ENCODE measurements around the gene TMC1. TPM values are rescaled to one million over a fixed set of nuclear protein-coding genes. Genes with fewer than 3 reads are reported as not detected.
A peak's percentile ranks its signal among the peaks of the same experiment; 100 is the strongest.
"Not testable (repeated sequence)": the region's sequence is repeated elsewhere in the genome, so short reads cannot be mapped to it uniquely, and the experiment has no call there.

TMC1 gene
- total RNA-seq, 1 experiment from 2014 or later, result not detected

GRCh38 chr9:72856972-72857623 lies 335.7 kb downstream of the TMC1 start:
- DNase-seq (ENCODE audit: unreplicated experiment), result peak; percentile 64
- peak; percentile 41 for TF ChIP-seq CTCF (IDR thresholded peaks at IDR 0.05; ENCODE audit: unreplicated experiment)
- intact Hi-C loops (cut with micrococcal nuclease), result loop anchor here (5.0 kb wide), 3 partner anchors 165 to 325 kb away; no protein-coding TSS in a partner anchor
- no peaks in the 10 kb centered on the region for H3K36me3 Mint-ChIP-seq (ENCODE audit: insufficient read depth, unreplicated experiment)
- H3K27ac Mint-ChIP-seq (ENCODE audit: low read depth, unreplicated experiment), result no peak overlapping the region
- H3K9me3 Mint-ChIP-seq (ENCODE audit: unreplicated experiment), result no peaks in the 10 kb centered on the region
- POLR2A ChIA-PET, result interaction anchor here (0.6 to 1.0 kb wide), 2 partner anchors 166 to 828 kb away, joined by 3 read pairs; no protein-coding TSS in a partner anchor
- no peak overlapping the region for H3K4me3 Mint-ChIP-seq (ENCODE audit: unreplicated experiment)
- CTCF ChIA-PET, result interaction anchor here (0.6 to 3.3 kb wide), 60 partner anchors 10 to 1431 kb away, joined by 3 to 58 read pairs (median 4); no protein-coding TSS in a partner anchor
- BruUV-seq (replicated peaks), result no TSS peak
- no peaks in the 10 kb centered on the region for H3K4me1 Mint-ChIP-seq (ENCODE audit: insufficient read depth, unreplicated experiment)
- H3K27me3 Mint-ChIP-seq (ENCODE audit: insufficient read depth, unreplicated experiment), result peaks cover 9% of the 10 kb centered on the region

GRCh38 chr9:72857624-72857996 lies 336.2 kb downstream of the TMC1 start:
- no peak for TF ChIP-seq CTCF (IDR thresholded peaks at IDR 0.05; ENCODE audit: unreplicated experiment)
- ChIA-PET POLR2A (interaction anchor here (0.6 to 1.0 kb wide), 3 partner anchors 166 to 828 kb away, joined by 3 read pairs; no protein-coding TSS in a partner anchor), CTCF (interaction anchor here (0.6 to 3.3 kb wide), 55 partner anchors 10 to 1802 kb away, joined by 3 to 58 read pairs (median 4); no protein-coding TSS in a partner anchor)
- no peaks in the 10 kb centered on the region for H3K9me3 Mint-ChIP-seq (ENCODE audit: unreplicated experiment)
- no peaks in the 10 kb centered on the region for H3K4me1 Mint-ChIP-seq (ENCODE audit: insufficient read depth, unreplicated experiment)
- no peak overlapping the region for H3K27ac Mint-ChIP-seq (ENCODE audit: low read depth, unreplicated experiment)
- H3K36me3 Mint-ChIP-seq (ENCODE audit: insufficient read depth, unreplicated experiment), result no peaks in the 10 kb centered on the region
- DNase-seq (ENCODE audit: unreplicated experiment), result no peak
- no TSS peak for BruUV-seq (replicated peaks)
- peaks cover 14% of the 10 kb centered on the region for H3K27me3 Mint-ChIP-seq (ENCODE audit: insufficient read depth, unreplicated experiment)
- H3K4me3 Mint-ChIP-seq (ENCODE audit: unreplicated experiment), result no peak overlapping the region
- intact Hi-C loops (cut with micrococcal nuclease), result loop anchor here (5.0 kb wide), 3 partner anchors 165 to 325 kb away; no protein-coding TSS in a partner anchor

- no peak for TF ChIP-seq CTCF (IDR thresholded peaks at IDR 0.05; ENCODE audit: unreplicated experiment)
- Mint-ChIP-seq H3K36me3 (ENCODE audit: insufficient read depth, unreplicated experiment) (no peaks in the 10 kb centered on the region), H3K27ac (ENCODE audit: low read depth, unreplicated experiment) (no peak overlapping the region), H3K9me3 (ENCODE audit: unreplicated experiment) (no peaks in the 10 kb centered on the region), H3K4me1 (ENCODE audit: insufficient read depth, unreplicated experiment) (no peaks in the 10 kb centered on the region), H3K4me3 (ENCODE audit: unreplicated experiment) (no peak overlapping the region), H3K27me3 (ENCODE audit: insufficient read depth, unreplicated experiment) (peaks cover 21% of the 10 kb centered on the region)
- peak; percentile 5 for DNase-seq (ENCODE audit: unreplicated experiment)
- ChIA-PET POLR2A (interaction anchor here (0.7 kb wide), 1 partner anchor 208 kb away, joined by 3 read pairs; no protein-coding TSS in a partner anchor), CTCF (interaction anchor here (0.6 to 3.3 kb wide), 29 partner anchors 9 to 1801 kb away, joined by 3 to 58 read pairs (median 5); no protein-coding TSS in a partner anchor)
- BruUV-seq (replicated peaks), result no TSS peak
- intact Hi-C loops (cut with micrococcal nuclease), result loop anchor here (5.0 kb wide), 3 partner anchors 164 to 324 kb away; no protein-coding TSS in a partner anchor
These were observed 336.9 kb downstream of the TMC1 start for GRCh38 chr9:72858089-72858912.

GRCh38 chr9:72862788-72863187 lies 341.4 kb downstream of the TMC1 start:
- DNase-seq (ENCODE audit: unreplicated experiment); H3K9me3 Mint-ChIP-seq (ENCODE audit: unreplicated experiment); POLR2A ChIA-PET; intact Hi-C loops (cut with micrococcal nuclease); H3K4me3 Mint-ChIP-seq (ENCODE audit: unreplicated experiment); H3K36me3 Mint-ChIP-seq (ENCODE audit: insufficient read depth, unreplicated experiment); H3K27ac Mint-ChIP-seq (ENCODE audit: low read depth, unreplicated experiment); BruUV-seq (replicated peaks); H3K4me1 Mint-ChIP-seq (ENCODE audit: insufficient read depth, unreplicated experiment): not testable (repeated sequence)
- CTCF ChIA-PET, result interaction anchor here (0.6 kb wide), 1 partner anchor 392 kb away, joined by 3 read pairs; no protein-coding TSS in a partner anchor
- H3K27me3 Mint-ChIP-seq (ENCODE audit: insufficient read depth, unreplicated experiment), result peaks cover 44% of the 10 kb centered on the region
